HepG2 (cell line): ENCODE results near the gene C21orf91.

Source experiments
- GMEB1 ChIP-seq: sonication (generic); formaldehyde crosslinking; IDR thresholded peaks from 2 replicates; pipeline ENCODE4 v1.5.1; 2020; ENCODE audit warnings: missing genetic modification reagents, mild to moderate bottlenecking, borderline replicate concordance
- MEIS2 ChIP-seq: sonication (generic); formaldehyde crosslinking; IDR thresholded peaks from 2 replicates; pipeline ENCODE4 v1.9.0; 2021; ENCODE audit warnings: mild to moderate bottlenecking, missing genetic modification reagents
- RARG ChIP-seq: sonication (generic); formaldehyde crosslinking; IDR thresholded peaks from 2 replicates; pipeline ENCODE4 v1.4.0; 2020; ENCODE audit warnings: low read depth, mild to moderate bottlenecking, missing genetic modification reagents
- RXRA ChIP-seq: sonication (generic); formaldehyde crosslinking; IDR thresholded peaks from 2 replicates; pipeline ENCODE4 v1.5.1; 2020; ENCODE audit warnings: missing genetic modification reagents
- U2AF1 ChIP-seq: fragments of 200-400 bp; formaldehyde crosslinking; optimal IDR thresholded peaks from 2 replicates; pipeline ENCODE3; 2017; ENCODE audit warnings: mild to moderate bottlenecking, low read depth, low read length
- ZBTB14 ChIP-seq: sonication (generic); formaldehyde crosslinking; IDR thresholded peaks from 2 replicates; pipeline ENCODE4 v1.4.0; 2020; ENCODE audit warnings: missing genetic modification reagents
- ZMAT5 ChIP-seq: sonication (generic); formaldehyde crosslinking; IDR thresholded peaks from 2 replicates; pipeline ENCODE4 v1.5.0; 2020; ENCODE audit warnings: mild to moderate bottlenecking, low read depth, missing genetic modification reagents, borderline replicate concordance
- ZNF317 ChIP-seq: sonication (generic); formaldehyde crosslinking; IDR thresholded peaks from 2 replicates; pipeline ENCODE4 v1.5.0; 2020; ENCODE audit warnings: mild to moderate bottlenecking, missing genetic modification reagents
- ZNF570 ChIP-seq: sonication (generic); formaldehyde crosslinking; IDR thresholded peaks from 2 replicates; pipeline ENCODE4 v1.4.0; 2020; ENCODE audit warnings: mild to moderate bottlenecking, missing genetic modification reagents, borderline replicate concordance
- ZNF75D ChIP-seq: sonication (generic); formaldehyde crosslinking; IDR thresholded peaks from 2 replicates; pipeline ENCODE4 v1.8.1; 2023; ENCODE audit warnings: missing genetic modification reagents, mild to moderate bottlenecking, borderline replicate concordance

- no peak for TF ChIP-seq ZMAT5 (CRISPR knock-in tag)
- TF ChIP-seq U2AF1, result no peak
- no peak for TF ChIP-seq ZNF75D (CRISPR knock-in tag)
- no peak for TF ChIP-seq RXRA (CRISPR knock-in tag)
- no peak for TF ChIP-seq MEIS2 (CRISPR knock-in tag)
- no peak for TF ChIP-seq GMEB1
- no peak for TF ChIP-seq ZNF317
- no peak for TF ChIP-seq ZBTB14 (CRISPR knock-in tag)
- no peak for TF ChIP-seq RARG (CRISPR knock-in tag)
- no peak for TF ChIP-seq ZNF570 (CRISPR knock-in tag)
Observed at GRCh38 chr21:17786071-17786850, 32.9 kb downstream of the C21orf91 start.
